B cell (primary cell): ENCODE data around the gene MYL12A. TPM values are rescaled to one million over a fixed set of nuclear protein-coding genes. Genes with fewer than 3 reads are reported as not detected.

Experiments used
- ATAC-seq: fragments of 200-7000 bp; cut with Tn5 transposase; one replicate; pipeline ENCODE4 v1.10.0; 2021; ENCODE audit warnings: low read depth, mild to moderate bottlenecking, moderate number of reproducible peaks, moderate library complexity
- CTCF ChIA-PET: fragments of 350-600 bp; sonication (Branson Sonifier 250); formaldehyde crosslinking; loops from one replicate; lab custom pipeline; 2021; ENCODE audit warnings: antibody characterized with exemption, inconsistent platforms; lab: Charles Lee
- POLR2A ChIA-PET: fragments of 350-600 bp; sonication (Branson Sonifier 250); formaldehyde crosslinking; loops from one replicate; lab custom pipeline; 2021; ENCODE audit warnings: antibody characterized with exemption; lab: Charles Lee
- DNase-seq: peaks from one replicate; pipeline ENCODE4 v3.0.0; 2013
- H2AFZ ChIP-seq: 2 replicates; pipeline ENCODE4 v1.6.1; 2012; ENCODE audit warnings: mild to moderate bottlenecking, low read depth, low read length; ENCODE audit not compliant: insufficient read depth, poor library complexity, severe bottlenecking
- H3K27ac ChIP-seq, 2 donors: 1 replicate in 1 of 2; 2 replicates in 1 of 2; pipeline ENCODE4 v1.5.1; 2012 to 2013; ENCODE audit warnings: low read length in 2 of 2, mild to moderate bottlenecking in 2 of 2, moderate library complexity in 1 of 2
- H3K27me3 ChIP-seq, 4 experiments: fragments of 200-600 bp in 1 of 4; sonication (generic) in 1 of 4; replicated peaks in 1 of 4; 1 replicate in 2 of 4; 2 replicates in 2 of 4; pipeline versions ENCODE4 v1.6.1 to v1.7.0; 2013 to 2016; ENCODE audit warnings: low read length in 3 of 4, mild to moderate bottlenecking in 2 of 4, mixed read lengths in 1 of 4, moderate library complexity in 1 of 4; ENCODE audit not compliant: insufficient read depth in 4 of 4, control insufficient read depth in 3 of 4; ENCODE audit errors: control extremely low read depth in 1 of 4
- H3K36me3 ChIP-seq, 2 experiments: replicated peaks in 1 of 2; 1 replicate in 1 of 2; 2 replicates in 1 of 2; pipeline versions ENCODE4 v1.6.1 to v1.7.1; 2013; ENCODE audit warnings: low read length in 1 of 2; ENCODE audit not compliant: insufficient read depth in 2 of 2, control insufficient read depth in 1 of 2; ENCODE audit errors: control extremely low read depth in 1 of 2, extremely low read depth in 1 of 2
- H3K4me1 ChIP-seq, 2 donors: fragments of 200-600 bp in 1 of 2; sonication (generic) in 1 of 2; 1 replicate in 1 of 2; 2 replicates in 1 of 2; pipeline versions ENCODE4 v1.5.1 to v1.6.1; 2013 to 2017; ENCODE audit warnings: low read length in 2 of 2; ENCODE audit not compliant: control insufficient read depth in 2 of 2, insufficient read depth in 2 of 2
- H3K4me2 ChIP-seq: replicated peaks from 2 replicates; pipeline ENCODE3; 2012; ENCODE audit warnings: mild to moderate bottlenecking, low read depth, low read length; ENCODE audit not compliant: poor library complexity, severe bottlenecking
- H3K4me3 ChIP-seq, 5 experiments: fragments of 200-600 bp in 1 of 5; sonication (generic) in 1 of 5; 1 replicate in 3 of 5; 2 replicates in 2 of 5; pipeline versions ENCODE4 v1.5.1 to v1.7.0; 2011 to 2016; ENCODE audit warnings: low read length in 4 of 5, mild to moderate bottlenecking in 4 of 5, low read depth in 2 of 5, control low read depth in 1 of 5, moderate library complexity in 1 of 5; ENCODE audit not compliant: insufficient read depth in 1 of 5; ENCODE audit errors: control extremely low read depth in 1 of 5, extremely low read depth in 1 of 5
- H3K79me2 ChIP-seq: fragments of 200-600 bp; sonication (generic); one replicate; pipeline ENCODE4 v1.6.0; 2016; ENCODE audit warnings: low read length; ENCODE audit not compliant: control insufficient read depth, insufficient read depth
- H3K9ac ChIP-seq: fragments of 200-600 bp; sonication (generic); 2 replicates; pipeline ENCODE4 v1.6.1; 2017; ENCODE audit warnings: mild to moderate bottlenecking, low read length, moderate library complexity
- H3K9me3 ChIP-seq, 3 donors: one replicate each; pipeline versions ENCODE4 v1.6.1 to v1.7.1; 2013; ENCODE audit warnings: low read length in 2 of 3; ENCODE audit not compliant: control insufficient read depth in 2 of 3, insufficient read depth in 1 of 3; ENCODE audit errors: control extremely low read depth in 1 of 3
- H4K20me1 ChIP-seq: 2 replicates; pipeline ENCODE4 v1.6.0; 2012; ENCODE audit warnings: mild to moderate bottlenecking, low read length; ENCODE audit not compliant: insufficient read depth, control insufficient read depth, poor library complexity, severe bottlenecking
- H3K27ac Mint-ChIP-seq: one replicate; pipeline ENCODE4 v1.8.0; 2021; ENCODE audit warnings: mixed read lengths
- H3K27me3 Mint-ChIP-seq: one replicate; pipeline ENCODE4 v1.8.0; 2021; ENCODE audit warnings: mixed read lengths
- H3K4me1 Mint-ChIP-seq: one replicate; pipeline ENCODE4 v1.8.0; 2021; ENCODE audit warnings: mixed read lengths
- H3K4me3 Mint-ChIP-seq: one replicate; pipeline ENCODE4 v1.8.0; 2021; ENCODE audit warnings: mixed read lengths
- H3K9me3 Mint-ChIP-seq: one replicate; pipeline ENCODE4 v1.8.0; 2022; ENCODE audit warnings: mixed read lengths; ENCODE audit not compliant: insufficient read depth
- EZH2 ChIP-seq: IDR thresholded peaks from 2 replicates; pipeline ENCODE4 v1.6.1; 2012; ENCODE audit warnings: borderline replicate concordance, low read depth, mild to moderate bottlenecking, moderate library complexity, low read length; ENCODE audit not compliant: insufficient read depth, poor library complexity, severe bottlenecking
- WGBS: methylation state at CpG from one replicate; pipeline ENCODE4 v1.1.5; 2013; ENCODE audit warnings: missing lambda C conversion rate; ENCODE audit not compliant: insufficient coverage; 5-methylcytosine and 5-hydroxymethylcytosine counted together
- intact Hi-C: fragments of 100-400 bp; cut with micrococcal nuclease; formaldehyde crosslinking; loops from one replicate; pipeline ENCODE4 v1.10.0; 2022
- polyA plus RNA-seq: library from polyadenylated mRNA; depleted of rRNA; stranded (reverse); fragments of >200 nt; gene quantifications from 2 replicates; pipeline ENCODE4 v1.2.3, GENCODE V29; 2012
- total RNA-seq, 2 donors: library from RNA; stranded (reverse); fragments of 120-200 nt in 1 of 2; gene quantifications; 1 replicate in 1 of 2; 2 replicates in 1 of 2; pipeline versions ENCODE4 v1.2.3 to v1.2.4, GENCODE V29; 2013 to 2022
- TF ChIP-seq, protein P1 (sequence below): fragments of 200-600 bp; IDR thresholded peaks from one replicate; pipeline ENCODE4 v1.8.0; 2022; ENCODE audit warnings: antibody characterized with exemption, mild to moderate bottlenecking

MYL12A gene
- total and polyA plus RNA-seq, 2 donors (not counting 1 experiment from before 2014, with no cell fraction given): 276 to 281 TPM

DNA sequence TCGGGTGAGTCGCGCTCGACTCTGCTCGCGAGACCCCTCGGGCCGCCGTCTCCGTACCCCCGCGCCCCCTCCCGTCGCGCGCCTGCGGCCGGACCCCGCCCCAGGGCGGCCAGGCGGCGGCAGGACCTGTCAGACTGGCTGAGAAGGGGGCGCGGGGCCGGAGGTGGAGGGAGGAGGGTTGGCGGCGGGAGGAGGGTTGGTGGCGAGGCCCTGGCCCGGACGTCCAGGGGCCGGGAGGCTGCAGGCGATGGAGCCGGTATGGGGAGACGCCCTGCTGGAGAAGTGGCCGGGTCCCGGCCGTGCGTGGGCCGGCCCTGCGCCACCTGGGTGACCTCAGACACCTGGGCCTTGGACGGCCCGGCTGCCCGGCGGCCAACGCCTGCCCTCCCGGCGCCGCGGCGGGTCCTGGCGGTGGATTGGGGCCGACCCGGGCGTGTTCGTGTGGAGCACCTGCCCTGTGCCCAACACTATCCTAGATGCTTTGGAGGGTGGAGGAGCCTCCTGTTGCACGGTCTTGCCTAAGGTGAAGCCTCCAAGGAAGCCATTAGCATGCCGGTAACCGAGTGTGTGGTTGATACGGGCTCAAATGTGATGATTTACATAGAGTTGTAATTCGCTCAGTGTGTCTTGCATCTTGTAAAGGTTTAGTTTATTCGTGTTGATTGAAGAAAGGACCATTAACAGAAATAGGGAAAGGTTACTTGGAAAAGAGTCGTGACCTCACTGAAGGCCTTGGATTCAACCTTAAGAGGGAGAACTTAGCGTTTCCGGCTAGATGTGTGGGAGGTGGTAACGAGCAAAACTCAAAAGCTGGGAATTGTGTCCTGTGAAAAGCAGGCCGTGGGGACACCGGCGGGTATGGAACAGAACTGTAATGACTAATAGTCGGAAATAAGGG is 14.9 kb downstream of the MYL12A start:
- Histone ChIP-seq H3K4me3 (peak overlapping the region; percentile 75 to 96 (median 86)), H3K27ac (peak overlapping the region; percentile 86 to 97), H3K27me3 (no peaks in the 10 kb centered on the region), H3K9ac (peak overlapping the region; percentile 96), H3K79me2 (peaks cover 91% of the 10 kb centered on the region), H3K4me2 (peak overlapping the region; percentile 90), H3K36me3 (peaks cover 2 to 12% of the 10 kb centered on the region in 2 experiments), H3K4me1 (peaks cover 70 to 72% of the 10 kb centered on the region in 2 donors), H4K20me1 (peaks cover 48% of the 10 kb centered on the region), H3K9me3 (no peaks in the 10 kb centered on the region), H2AFZ (peak overlapping the region; percentile 81)
- Mint-ChIP-seq H3K9me3 (no peaks in the 10 kb centered on the region), H3K4me3 (peak overlapping the region; percentile 88), H3K27me3 (no peaks in the 10 kb centered on the region), H3K4me1 (peaks cover 77% of the 10 kb centered on the region), H3K27ac (peak overlapping the region; percentile 100)
- CTCF ChIA-PET: interaction anchor here (0.6 to 3.1 kb wide), 9 partner anchors 14 to 404 kb away, joined by 3 to 20 read pairs (median 6); partner anchors contain the start of gene MYL12A
- intact Hi-C loops: loop anchor here (5.0 kb wide), 5 partner anchors 85 to 415 kb away; partner anchors contain the start of genes EMILIN2, LPIN2 and TGIF1
- peak; percentile 16 for ATAC-seq
- POLR2A ChIA-PET: interaction anchor here (0.5 to 2.5 kb wide), 7 partner anchors 10 to 642 kb away, joined by 3 to 35 read pairs (median 4); partner anchors contain the start of gene MYL12A
- TF ChIP-seq EZH2: no peak
- TF ChIP-seq, protein P1, sequence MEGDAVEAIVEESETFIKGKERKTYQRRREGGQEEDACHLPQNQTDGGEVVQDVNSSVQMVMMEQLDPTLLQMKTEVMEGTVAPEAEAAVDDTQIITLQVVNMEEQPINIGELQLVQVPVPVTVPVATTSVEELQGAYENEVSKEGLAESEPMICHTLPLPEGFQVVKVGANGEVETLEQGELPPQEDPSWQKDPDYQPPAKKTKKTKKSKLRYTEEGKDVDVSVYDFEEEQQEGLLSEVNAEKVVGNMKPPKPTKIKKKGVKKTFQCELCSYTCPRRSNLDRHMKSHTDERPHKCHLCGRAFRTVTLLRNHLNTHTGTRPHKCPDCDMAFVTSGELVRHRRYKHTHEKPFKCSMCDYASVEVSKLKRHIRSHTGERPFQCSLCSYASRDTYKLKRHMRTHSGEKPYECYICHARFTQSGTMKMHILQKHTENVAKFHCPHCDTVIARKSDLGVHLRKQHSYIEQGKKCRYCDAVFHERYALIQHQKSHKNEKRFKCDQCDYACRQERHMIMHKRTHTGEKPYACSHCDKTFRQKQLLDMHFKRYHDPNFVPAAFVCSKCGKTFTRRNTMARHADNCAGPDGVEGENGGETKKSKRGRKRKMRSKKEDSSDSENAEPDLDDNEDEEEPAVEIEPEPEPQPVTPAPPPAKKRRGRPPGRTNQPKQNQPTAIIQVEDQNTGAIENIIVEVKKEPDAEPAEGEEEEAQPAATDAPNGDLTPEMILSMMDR: no peak
- WGBS: under 1% methylated on average over 68 of the region's 69 CpGs
- peak; percentile 64 for DNase-seq
